HCT116 (cell line): Measurements from ENCODE around the gene TRIM66. TPM values are rescaled to one million over a fixed set of nuclear protein-coding genes. Genes with fewer than 3 reads are reported as not detected.

Experiments used
- ATAC-seq: fragments of 200-7000 bp; cut with Tn5 transposase; 2 replicates; pipeline ENCODE4 v1.9.1; 2020; ENCODE audit warnings: mild to moderate bottlenecking, moderate library complexity
- BruUV-seq: library from RNA; stranded (reverse); fragments of 400-500 nt; replicated peaks from 2 replicates; lab custom pipeline; 2021; lab: Mats Ljungman, UMichigan
- CTCF ChIA-PET: fragments of 300-600 bp; sonication (Branson Sonifier 250); formaldehyde crosslinking; loops from one replicate; lab custom pipeline; 2021; ENCODE audit warnings: antibody characterized with exemption; lab: Charles Lee
- POLR2A ChIA-PET: fragments of 300-600, 350-600 bp; sonication (Branson Sonifier 250); formaldehyde crosslinking; loops from one replicate; lab custom pipeline; 2021; ENCODE audit warnings: antibody characterized with exemption; lab: Charles Lee
- RAD21 ChIA-PET, 2 experiments: fragments of 300-600 bp; sonication (Branson Sonifier 250); formaldehyde crosslinking; loops; one replicate each; lab custom pipeline; 2023; ENCODE audit warnings: low total read pairs in 2 of 2; ENCODE audit not compliant: uncharacterized antibody in 2 of 2, unreplicated experiment in 2 of 2, low non-redundant PET in 1 of 2; lab: Charles Lee
- DNase-seq: peaks from one replicate; pipeline ENCODE4 v3.0.0-alpha.2; 2010; ENCODE audit warnings: low read depth, low spot score
- H2AFZ ChIP-seq: fragments of 200-600 bp; shearing (Covaris generic), sonication (generic); 2 replicates; pipeline ENCODE4 v1.6.1; 2017; ENCODE audit warnings: low read depth, mixed run types, mixed read lengths, antibody characterized with exemption, low read length; ENCODE audit not compliant: poor library complexity, severe bottlenecking
- H3K27ac ChIP-seq: 2 replicates; pipeline ENCODE4 v1.5.1; 2012; ENCODE audit warnings: low read depth, low read length
- H3K27me3 ChIP-seq: fragments of 200-600 bp; sonication (generic); 2 replicates; pipeline ENCODE4 v1.6.1; 2016; ENCODE audit warnings: mixed run types, low read length, mixed read lengths; ENCODE audit not compliant: insufficient read depth
- H3K36me3 ChIP-seq, 2 experiments: fragments of 200-500 bp in 1 of 2; fragments of 200-600 bp in 1 of 2; sonication (Bioruptor generic) in 1 of 2; sonication (generic) in 1 of 2; 2 replicates each; pipeline versions ENCODE4 v1.5.1 to v1.6.1; 2014 to 2016; ENCODE audit warnings: low read length in 2 of 2, inconsistent platforms in 1 of 2, mixed read lengths in 1 of 2, mixed run types in 1 of 2; ENCODE audit not compliant: insufficient read depth in 2 of 2, control insufficient read depth in 1 of 2
- H3K4me1 ChIP-seq, 2 experiments: fragments of 200-600 bp in 1 of 2; sonication (generic) in 1 of 2; 2 replicates each; pipeline versions ENCODE4 v1.5.1 to v1.6.1; 2012 to 2017; ENCODE audit warnings: low read length in 2 of 2, inconsistent platforms in 1 of 2, mild to moderate bottlenecking in 1 of 2, mixed read lengths in 1 of 2, mixed run types in 1 of 2, moderate library complexity in 1 of 2; ENCODE audit not compliant: insufficient read depth in 2 of 2, control insufficient read depth in 1 of 2
- H3K4me2 ChIP-seq: fragments of 200-600 bp; sonication (generic); 2 replicates; pipeline ENCODE4 v1.6.1; 2017; ENCODE audit warnings: mixed run types, low read length, mixed read lengths
- H3K4me3 ChIP-seq, 2 experiments: fragments of 200-600 bp in 1 of 2; sonication (generic) in 1 of 2; replicated peaks in 1 of 2; 2 replicates each; pipeline ENCODE4 v1.5.1; 2011 to 2016; ENCODE audit warnings: low read length in 2 of 2, control low read depth in 1 of 2, low read depth in 1 of 2, mild to moderate bottlenecking in 1 of 2, mixed read lengths in 1 of 2, mixed run types in 1 of 2
- H3K79me2 ChIP-seq: fragments of 200-600 bp; sonication (generic); 2 replicates; pipeline ENCODE4 v1.6.1; 2017; ENCODE audit warnings: mild to moderate bottlenecking, mixed run types, low read length, moderate library complexity, mixed read lengths; ENCODE audit not compliant: insufficient read depth
- H3K9ac ChIP-seq: fragments of 200-600 bp; sonication (generic); 2 replicates; pipeline ENCODE4 v1.6.1; 2016; ENCODE audit warnings: low read length, mixed read lengths
- H3K9me2 ChIP-seq: fragments of 200-600 bp; sonication (generic), shearing (Covaris generic); 2 replicates; pipeline ENCODE4 v1.6.1; 2017; ENCODE audit warnings: mixed run types, mild to moderate bottlenecking, moderate library complexity; ENCODE audit not compliant: insufficient read depth
- H3K9me3 ChIP-seq, 2 experiments: fragments of 200-500 bp in 1 of 2; fragments of 200-600 bp in 1 of 2; sonication (Bioruptor generic) in 1 of 2; sonication (generic) in 1 of 2; 2 replicates each; pipeline ENCODE4 v1.6.1; 2014 to 2017; ENCODE audit warnings: low read length in 2 of 2, mixed read lengths in 2 of 2, inconsistent platforms in 1 of 2, low read depth in 1 of 2, mild to moderate bottlenecking in 1 of 2, mixed run types in 1 of 2, moderate library complexity in 1 of 2; ENCODE audit not compliant: control insufficient read depth in 1 of 2, insufficient read depth in 1 of 2
- H4K20me1 ChIP-seq: fragments of 200-600 bp; sonication (generic), shearing (Covaris generic); 2 replicates; pipeline ENCODE4 v1.6.1; 2017; ENCODE audit warnings: mixed run types, mild to moderate bottlenecking, moderate library complexity; ENCODE audit not compliant: insufficient read depth
- CEBPB ChIP-seq: IDR thresholded peaks from 2 replicates; pipeline ENCODE4 v1.6.1; 2012; ENCODE audit warnings: low read depth
- CTCF ChIP-seq, 3 experiments: fragments of 200-600 bp in 1 of 3; sonication (generic) in 1 of 3; IDR thresholded peaks in 2 of 3; conservative IDR thresholded peaks in 1 of 3; 2 replicates each; pipeline ENCODE4 v1.5.1; 2012 to 2017; ENCODE audit warnings: low read depth in 2 of 3, low read length in 2 of 3, antibody characterized with exemption in 1 of 3, borderline replicate concordance in 1 of 3, control low read depth in 1 of 3, mild to moderate bottlenecking in 1 of 3, mixed read lengths in 1 of 3, mixed run types in 1 of 3, moderate library complexity in 1 of 3; ENCODE audit not compliant: insufficient read depth in 1 of 3
- ELF1 ChIP-seq: IDR thresholded peaks from 2 replicates; pipeline ENCODE4 v1.6.1; 2012; ENCODE audit warnings: low read depth, borderline replicate concordance
- POLR2A ChIP-seq: IDR thresholded peaks from 2 replicates; pipeline ENCODE4 v1.7.0; 2011; ENCODE audit warnings: borderline replicate concordance; ENCODE audit not compliant: insufficient read depth, insufficient read length; ENCODE audit errors: extremely low read depth
- RAD21 ChIP-seq: IDR thresholded peaks from 2 replicates; pipeline ENCODE4 v1.6.1; 2012; ENCODE audit warnings: low read depth, mild to moderate bottlenecking
- SP1 ChIP-seq: IDR thresholded peaks from 2 replicates; pipeline ENCODE4 v1.6.1; 2012; ENCODE audit warnings: low read depth
- TCF7L2 ChIP-seq: IDR thresholded peaks from 2 replicates; pipeline ENCODE4 v1.7.0; 2011; ENCODE audit warnings: borderline replicate concordance, inconsistent platforms; ENCODE audit not compliant: insufficient read depth, insufficient read length; ENCODE audit errors: extremely low read depth
- YY1 ChIP-seq: IDR thresholded peaks from 2 replicates; pipeline ENCODE4 v1.6.1; 2011; ENCODE audit warnings: low read length, low read depth, moderate library complexity, mild to moderate bottlenecking; ENCODE audit not compliant: insufficient replicate concordance; ENCODE audit errors: extremely low read depth
- ZFX ChIP-seq: fragments of 450-650 bp; IDR thresholded peaks from 2 replicates; pipeline ENCODE4 v1.6.1; 2017
- ZNF274 ChIP-seq: fragments of 200-500 bp; sonication (Bioruptor generic); IDR thresholded peaks from 2 replicates; pipeline ENCODE4 v1.6.1; 2014; ENCODE audit warnings: mild to moderate bottlenecking, low read depth, low read length, inconsistent platforms
- intact Hi-C: fragments of 100-400 bp; cut with micrococcal nuclease; formaldehyde crosslinking; loops from 2 replicates; pipeline ENCODE4 v1.10.0; 2022
- total RNA-seq: library from RNA; stranded (reverse); gene quantifications from one replicate; pipeline ENCODE4 v1.2.1, GENCODE V29; 2021; ENCODE audit not compliant: unreplicated experiment

The TRIM66 gene
- total RNA-seq, 1 experiment from 2014 or later: 24.8 TPM

- ATAC-seq: no peak; the same call in 1 of the 2 replicates
- intact Hi-C loops: no loop called here
- Histone ChIP-seq H3K4me1 (no peaks in the 10 kb centered on the region), H3K9me2 (no peaks in the 10 kb centered on the region), H3K9ac (no peak overlapping the region), H3K27me3 (no peaks in the 10 kb centered on the region), H3K9me3 (no peaks in the 10 kb centered on the region), H2AFZ (no peak overlapping the region), H4K20me1 (no peaks in the 10 kb centered on the region), H3K4me2 (no peak overlapping the region), H3K27ac (no peak overlapping the region), H3K36me3 (no peaks in the 10 kb centered on the region), H3K4me3 (no peak overlapping the region), H3K79me2 (no peaks in the 10 kb centered on the region)
- no peak for DNase-seq
- no peak for TF ChIP-seq YY1
- no peak for TF ChIP-seq SP1
- no peak for TF ChIP-seq POLR2A
- no peak for TF ChIP-seq ZFX
- TF ChIP-seq RAD21: no peak
- no peak for TF ChIP-seq CEBPB
- TF ChIP-seq CTCF (IDR thresholded peaks at IDR 0.05 in 2 of 3, conservative IDR thresholded peaks at IDR 0.05 in 1 of 3; ENCODE audit: borderline replicate concordance in 1 of 3, insufficient read depth in 1 of 3, low read depth in 2 of 3, low read length in 2 of 3): no peak
- no peak for TF ChIP-seq ZNF274
- TF ChIP-seq TCF7L2: no peak
- ChIA-PET POLR2A (no interaction called here), RAD21 (no interaction called here), CTCF (interaction anchor here (2.5 kb wide), 1 partner anchor 17 kb away, joined by 10 read pairs; no protein-coding TSS in a partner anchor)
- BruUV-seq: no TSS peak
Measured at GRCh38 chr11:8584082-8584481, 98.4 kb downstream of the TRIM66 start.

GRCh38 chr11:8581300-8581699 lies 101.2 kb downstream of the TRIM66 start:
- BruUV-seq: no TSS peak
- ChIA-PET POLR2A (no interaction called here), CTCF (no interaction called here), RAD21 (no interaction called here)
- Histone ChIP-seq H3K9me2 (no peaks in the 10 kb centered on the region), H3K9ac (no peak overlapping the region), H2AFZ (no peak overlapping the region), H3K9me3 (no peaks in the 10 kb centered on the region), H3K36me3 (no peaks in the 10 kb centered on the region), H4K20me1 (no peaks in the 10 kb centered on the region), H3K27ac (no peak overlapping the region), H3K4me3 (no peak overlapping the region), H3K4me1 (peaks cover 0 to 3% of the 10 kb centered on the region in 2 experiments; a peak in 1 of 4 replicates), H3K27me3 (no peaks in the 10 kb centered on the region), H3K4me2 (no peak overlapping the region), H3K79me2 (no peaks in the 10 kb centered on the region)
- DNase-seq (no peak), ATAC-seq (no peak)
- intact Hi-C loops: no loop called here
- TF ChIP-seq ELF1 (no peak), POLR2A (no peak), CTCF (IDR thresholded peaks at IDR 0.05 in 2 of 3, conservative IDR thresholded peaks at IDR 0.05 in 1 of 3; ENCODE audit: borderline replicate concordance in 1 of 3, insufficient read depth in 1 of 3, low read depth in 2 of 3, low read length in 2 of 3) (no peak), RAD21 (no peak), YY1 (no peak), ZFX (no peak)
